ENCODE results near the gene C10orf105.
A peak's percentile ranks its signal among the peaks of the same experiment; 100 is the strongest.

The C10orf105 gene

DNA sequence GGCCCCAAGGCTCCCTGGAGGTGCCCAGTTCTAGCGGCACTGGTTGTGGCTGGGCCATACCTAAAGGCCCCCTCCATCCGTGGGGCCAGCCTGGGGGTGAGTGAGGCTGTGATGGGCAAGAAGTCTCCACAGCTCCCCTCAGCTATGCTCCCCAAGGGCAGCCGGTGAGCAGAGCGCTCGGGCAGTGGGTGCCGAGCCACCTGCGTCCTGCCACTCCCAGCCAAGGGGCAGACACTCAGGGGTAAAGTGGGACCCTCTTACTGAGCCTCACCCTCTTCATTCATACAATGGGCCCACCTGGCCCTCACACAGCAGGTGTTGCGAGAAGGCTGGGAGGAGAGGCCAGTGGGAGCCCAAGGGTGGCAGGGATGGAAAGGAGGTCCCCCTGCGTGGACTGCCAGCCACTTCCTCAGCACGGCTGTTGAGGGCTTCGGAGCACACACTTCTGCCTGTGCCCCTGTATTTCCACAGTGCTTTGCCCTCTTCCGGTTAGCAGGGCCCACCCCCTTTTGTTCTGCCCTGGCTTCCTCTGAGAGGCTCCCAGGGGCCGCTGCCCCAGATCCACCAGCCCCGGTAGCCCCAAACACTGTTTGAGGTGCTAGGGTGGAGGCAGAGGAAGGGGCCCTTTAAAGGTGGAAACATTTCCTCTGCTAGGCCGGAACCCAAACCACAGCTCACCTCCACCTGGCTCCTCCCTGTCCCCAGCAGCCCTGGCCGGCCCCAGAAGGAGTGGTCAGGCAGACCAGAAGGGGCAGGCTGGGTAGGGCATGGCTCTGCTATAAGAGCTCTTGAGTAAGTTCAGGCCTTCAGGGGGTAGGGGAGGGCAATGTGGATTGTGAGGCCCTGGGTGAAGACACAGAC, 16.4 kb upstream of the C10orf105 start:
- TF ChIP-seq, protein P1, sequence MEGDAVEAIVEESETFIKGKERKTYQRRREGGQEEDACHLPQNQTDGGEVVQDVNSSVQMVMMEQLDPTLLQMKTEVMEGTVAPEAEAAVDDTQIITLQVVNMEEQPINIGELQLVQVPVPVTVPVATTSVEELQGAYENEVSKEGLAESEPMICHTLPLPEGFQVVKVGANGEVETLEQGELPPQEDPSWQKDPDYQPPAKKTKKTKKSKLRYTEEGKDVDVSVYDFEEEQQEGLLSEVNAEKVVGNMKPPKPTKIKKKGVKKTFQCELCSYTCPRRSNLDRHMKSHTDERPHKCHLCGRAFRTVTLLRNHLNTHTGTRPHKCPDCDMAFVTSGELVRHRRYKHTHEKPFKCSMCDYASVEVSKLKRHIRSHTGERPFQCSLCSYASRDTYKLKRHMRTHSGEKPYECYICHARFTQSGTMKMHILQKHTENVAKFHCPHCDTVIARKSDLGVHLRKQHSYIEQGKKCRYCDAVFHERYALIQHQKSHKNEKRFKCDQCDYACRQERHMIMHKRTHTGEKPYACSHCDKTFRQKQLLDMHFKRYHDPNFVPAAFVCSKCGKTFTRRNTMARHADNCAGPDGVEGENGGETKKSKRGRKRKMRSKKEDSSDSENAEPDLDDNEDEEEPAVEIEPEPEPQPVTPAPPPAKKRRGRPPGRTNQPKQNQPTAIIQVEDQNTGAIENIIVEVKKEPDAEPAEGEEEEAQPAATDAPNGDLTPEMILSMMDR (IDR thresholded peaks at IDR 0.05; ENCODE audit: low read depth, low read length) = no peak
- no peak overlapping the region for H3K4me3 ChIP-seq (ENCODE audit: low read depth, low read length)

DNA sequence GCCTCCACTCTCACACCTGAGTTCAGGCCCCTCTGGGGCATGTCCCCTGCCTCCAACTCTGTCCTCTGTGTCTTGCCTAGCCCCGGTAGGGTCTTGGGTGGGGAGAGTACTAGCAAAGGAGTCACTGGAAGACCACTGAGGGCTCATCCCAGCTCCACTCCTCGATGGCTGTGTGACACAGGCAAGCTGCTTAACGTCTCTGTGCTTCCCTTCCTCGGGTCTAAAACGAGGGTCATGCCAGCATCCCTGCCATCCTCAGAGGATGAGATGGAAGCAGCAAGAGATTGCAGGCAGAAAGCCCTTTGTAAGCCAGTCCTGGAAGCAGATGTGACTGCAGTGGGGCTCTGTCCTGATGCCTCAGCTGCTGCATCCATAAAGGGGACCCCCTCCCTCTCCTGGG, 15.2 kb upstream of the C10orf105 start:
- H3K4me3 ChIP-seq (ENCODE audit: low read depth, low read length) = no peak overlapping the region
- TF ChIP-seq, protein P1 (IDR thresholded peaks at IDR 0.05; ENCODE audit: low read depth, low read length) = no peak

- H3K4me3 ChIP-seq (ENCODE audit: low read depth, low read length) = no peak overlapping the region
- TF ChIP-seq, protein P1 (IDR thresholded peaks at IDR 0.05; ENCODE audit: low read depth, low read length) = no peak
Observed at GRCh38 chr10:71731791-71732190, 12.2 kb upstream of the C10orf105 start.

DNA sequence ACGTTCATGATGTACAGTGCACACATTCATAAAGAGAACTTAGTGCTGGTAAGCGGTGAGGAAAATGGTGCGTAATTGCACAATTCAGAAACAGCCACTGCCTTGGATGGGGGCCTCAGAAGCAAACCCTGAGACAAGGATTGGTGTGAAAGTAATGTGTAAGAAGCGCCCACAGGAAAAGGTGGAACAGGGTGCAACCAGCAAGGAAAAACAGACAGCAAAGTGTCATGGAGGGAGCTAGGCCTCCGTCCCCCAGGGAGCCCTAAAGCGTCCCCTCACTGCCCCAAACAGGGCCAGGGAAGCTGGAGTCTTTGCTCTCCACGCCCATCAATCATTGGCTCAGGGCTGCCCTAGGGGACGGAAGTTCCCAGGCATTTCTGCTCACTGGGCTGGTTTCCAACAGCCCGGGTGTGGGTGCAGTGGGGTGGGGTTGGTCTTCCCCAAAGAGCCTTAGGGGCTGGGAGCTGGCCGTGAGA, 9.6 kb upstream of the C10orf105 start:
- no peak overlapping the region for H3K4me3 ChIP-seq (ENCODE audit: low read depth, low read length)
- TF ChIP-seq, protein P1 (IDR thresholded peaks at IDR 0.05; ENCODE audit: low read depth, low read length) = no peak

DNA sequence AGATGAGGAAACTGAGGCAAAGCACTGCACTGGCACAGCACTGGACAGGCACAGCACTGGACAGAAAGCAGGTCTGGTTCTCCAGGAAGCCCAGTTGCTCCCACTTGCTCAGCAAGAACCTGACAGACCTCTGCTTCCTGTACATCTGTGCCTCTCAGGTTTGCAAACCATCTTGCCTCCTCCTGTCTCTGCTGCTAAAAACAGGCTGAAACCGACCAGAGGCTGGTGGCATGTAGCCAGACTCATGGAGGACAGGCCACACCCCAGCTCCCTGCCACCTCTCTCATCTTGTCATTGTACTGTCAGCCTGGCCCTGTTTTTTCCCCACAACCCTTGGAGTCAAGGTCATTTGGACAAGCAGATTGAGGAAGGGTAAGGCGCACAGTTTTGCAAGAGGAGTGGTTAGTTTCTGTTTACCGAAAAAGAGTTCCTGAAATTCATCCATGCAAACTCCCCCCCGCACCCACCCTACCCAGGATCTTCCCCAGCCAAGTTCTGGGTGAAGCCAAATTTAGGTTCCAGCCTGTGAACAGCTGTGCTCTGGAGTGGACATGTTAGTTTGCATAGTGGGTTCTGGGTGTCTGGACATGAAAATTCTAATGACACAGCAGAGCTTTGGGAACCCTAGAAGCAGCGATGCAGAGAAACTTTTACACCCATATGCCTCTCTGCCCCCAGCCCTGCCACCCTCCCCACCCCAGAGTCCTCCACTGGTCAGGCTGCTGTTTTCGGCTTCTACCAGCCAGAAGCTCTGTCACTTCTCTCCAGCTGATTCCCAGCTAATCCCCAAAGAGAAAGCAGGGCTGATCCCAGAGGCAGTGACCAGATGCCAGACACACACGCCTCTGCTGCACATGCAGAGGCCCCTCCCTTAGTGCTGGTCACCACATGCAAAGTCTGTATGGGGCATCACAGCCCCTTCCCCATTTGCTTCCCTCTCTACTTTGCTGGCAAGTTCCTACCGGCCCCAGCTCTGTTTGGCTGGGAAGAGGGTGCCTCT, 8.5 kb upstream of the C10orf105 start:
- TF ChIP-seq, protein P1 (IDR thresholded peaks at IDR 0.05; ENCODE audit: low read depth, low read length) = no peak
- H3K4me3 ChIP-seq (ENCODE audit: low read depth, low read length) = 0 out of 2 replicates have a peak overlapping the region, but pooled peaks have one; percentile 5

DNA sequence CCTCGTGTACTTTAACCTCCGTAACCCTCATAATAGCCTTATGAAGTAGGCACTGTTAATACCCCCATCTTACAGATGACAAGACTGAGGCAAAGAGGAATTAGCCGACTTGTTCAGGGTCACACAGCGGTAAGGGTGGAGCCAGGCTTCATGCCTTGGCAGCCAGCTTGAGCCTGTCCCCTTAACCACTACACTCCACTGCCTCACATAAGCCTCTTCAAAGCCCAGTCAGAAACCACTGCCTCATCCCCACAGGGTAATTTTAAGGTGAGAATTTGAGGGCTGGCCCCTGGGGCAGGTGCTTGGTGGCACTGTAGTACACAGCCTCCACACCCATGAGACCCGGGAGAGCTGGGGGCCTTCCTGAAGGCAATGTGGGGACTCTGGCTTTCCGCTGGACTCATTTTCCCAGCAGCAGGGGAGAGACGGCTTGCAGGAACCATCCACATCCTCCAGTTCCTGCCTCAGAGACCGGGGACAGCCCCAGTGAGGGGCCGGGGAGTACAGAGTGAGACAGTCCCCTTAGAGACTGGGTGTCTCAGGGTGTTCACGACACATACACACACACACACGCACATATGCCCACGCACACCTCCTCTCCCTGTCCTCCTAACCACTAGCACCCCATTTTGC, 7.6 kb upstream of the C10orf105 start:
- TF ChIP-seq, protein P1 (IDR thresholded peaks at IDR 0.05; ENCODE audit: low read depth, low read length) = no peak
- no peak overlapping the region for H3K4me3 ChIP-seq (ENCODE audit: low read depth, low read length)
